H1 (cell line): Measurements from ENCODE around the gene CD52.

Source experiments
- EP300 ChIP-seq, 2 experiments: IDR thresholded peaks; 1 replicate in 1 of 2; 2 replicates in 1 of 2; pipeline ENCODE4 v1.6.1; 2011 to 2012; ENCODE audit warnings: low read depth in 2 of 2, low read length in 2 of 2, mild to moderate bottlenecking in 2 of 2, borderline replicate concordance in 1 of 2, inconsistent platforms in 1 of 2, moderate library complexity in 1 of 2
- HDAC6 ChIP-seq: IDR thresholded peaks from one replicate; pipeline ENCODE4 v1.7.1; 2012; ENCODE audit warnings: low read depth, mild to moderate bottlenecking, inconsistent platforms, low read length, moderate library complexity
- RXRA ChIP-seq: IDR thresholded peaks from 2 replicates; pipeline ENCODE4 v1.6.1; 2011; ENCODE audit warnings: low read depth, mild to moderate bottlenecking, low read length, moderate library complexity; ENCODE audit not compliant: insufficient read depth
- SAP30 ChIP-seq: fragments of 300-600 bp; sonication (generic); IDR thresholded peaks from 2 replicates; pipeline ENCODE4 v1.7.1; 2012; ENCODE audit warnings: low read length, moderate library complexity, mild to moderate bottlenecking, inconsistent platforms; ENCODE audit not compliant: insufficient read depth, insufficient replicate concordance
- SIN3A ChIP-seq, 2 experiments: IDR thresholded peaks in 1 of 2; conservative IDR thresholded peaks in 1 of 2; 2 replicates each; pipeline ENCODE4 v1.6.1; 2011 to 2012; ENCODE audit warnings: low read length in 2 of 2, improper control_type of control experiment in 1 of 2, low read depth in 1 of 2, mild to moderate bottlenecking in 1 of 2
- TF ChIP-seq, protein P1 (sequence below): IDR thresholded peaks from 2 replicates; pipeline ENCODE4 v1.6.1; 2012; ENCODE audit warnings: inconsistent platforms
- TF ChIP-seq, protein P2 (sequence below), 3 experiments: IDR thresholded peaks; 1 replicate in 2 of 3; 2 replicates in 1 of 3; pipeline versions ENCODE4 v1.5.1 to v1.6.1; 2011; ENCODE audit warnings: low read length in 3 of 3, mild to moderate bottlenecking in 3 of 3, inconsistent platforms in 2 of 3, low read depth in 1 of 3, moderate library complexity in 1 of 3; ENCODE audit not compliant: insufficient read depth in 1 of 3; ENCODE audit errors: control extremely low read depth in 1 of 3

DNA sequence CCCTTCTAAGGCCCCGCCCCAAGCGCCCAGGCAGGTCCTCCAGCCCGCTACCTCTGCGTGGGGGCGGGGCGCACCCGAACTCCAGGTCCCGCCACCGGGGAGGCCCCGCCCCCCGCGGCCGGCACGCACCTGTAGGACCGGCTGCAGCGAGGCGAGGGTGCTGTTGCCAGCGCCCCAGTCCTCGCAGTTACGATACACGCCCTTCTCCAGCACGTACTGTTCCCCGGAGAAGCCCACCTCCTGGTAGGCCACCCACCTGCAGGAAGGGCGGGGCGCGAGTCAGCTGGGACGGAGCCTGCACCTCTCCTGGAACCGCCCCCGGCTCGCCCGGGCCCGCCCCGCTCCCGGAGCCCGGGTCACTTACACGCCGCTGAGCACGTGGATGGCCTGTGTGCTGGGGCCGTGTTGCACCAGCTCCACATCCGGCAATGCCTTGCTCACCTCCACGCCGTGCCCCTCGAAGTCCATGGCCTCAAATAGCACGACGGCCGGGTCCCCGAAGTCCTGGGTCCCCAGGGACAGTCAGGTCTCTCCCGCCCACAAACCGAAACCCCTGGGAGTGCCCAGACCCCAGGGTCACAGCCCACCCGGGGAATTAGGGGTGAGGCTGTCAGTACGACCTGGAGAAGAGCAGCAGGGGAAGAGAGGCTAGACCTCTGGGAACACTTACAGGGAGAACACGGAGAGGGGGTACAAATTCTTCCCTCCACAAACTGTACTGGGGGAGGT is 18.9 kb downstream of the CD52 start:
- TF ChIP-seq SIN3A (conservative IDR thresholded peaks at IDR 0.05 in 1 of 2, IDR thresholded peaks at IDR 0.05 in 1 of 2; ENCODE audit: low read depth in 1 of 2, low read length in 2 of 2) = peak in 1 of 2 experiments; percentile 36; a peak in 1 of 4 replicates
- TF ChIP-seq RXRA = no peak
- TF ChIP-seq, protein P1, sequence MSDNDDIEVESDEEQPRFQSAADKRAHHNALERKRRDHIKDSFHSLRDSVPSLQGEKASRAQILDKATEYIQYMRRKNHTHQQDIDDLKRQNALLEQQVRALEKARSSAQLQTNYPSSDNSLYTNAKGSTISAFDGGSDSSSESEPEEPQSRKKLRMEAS = peak; percentile 99
- TF ChIP-seq HDAC6 = no peak
- TF ChIP-seq, protein P2, sequence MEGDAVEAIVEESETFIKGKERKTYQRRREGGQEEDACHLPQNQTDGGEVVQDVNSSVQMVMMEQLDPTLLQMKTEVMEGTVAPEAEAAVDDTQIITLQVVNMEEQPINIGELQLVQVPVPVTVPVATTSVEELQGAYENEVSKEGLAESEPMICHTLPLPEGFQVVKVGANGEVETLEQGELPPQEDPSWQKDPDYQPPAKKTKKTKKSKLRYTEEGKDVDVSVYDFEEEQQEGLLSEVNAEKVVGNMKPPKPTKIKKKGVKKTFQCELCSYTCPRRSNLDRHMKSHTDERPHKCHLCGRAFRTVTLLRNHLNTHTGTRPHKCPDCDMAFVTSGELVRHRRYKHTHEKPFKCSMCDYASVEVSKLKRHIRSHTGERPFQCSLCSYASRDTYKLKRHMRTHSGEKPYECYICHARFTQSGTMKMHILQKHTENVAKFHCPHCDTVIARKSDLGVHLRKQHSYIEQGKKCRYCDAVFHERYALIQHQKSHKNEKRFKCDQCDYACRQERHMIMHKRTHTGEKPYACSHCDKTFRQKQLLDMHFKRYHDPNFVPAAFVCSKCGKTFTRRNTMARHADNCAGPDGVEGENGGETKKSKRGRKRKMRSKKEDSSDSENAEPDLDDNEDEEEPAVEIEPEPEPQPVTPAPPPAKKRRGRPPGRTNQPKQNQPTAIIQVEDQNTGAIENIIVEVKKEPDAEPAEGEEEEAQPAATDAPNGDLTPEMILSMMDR (IDR thresholded peaks at IDR 0.05; ENCODE audit: control extremely low read depth in 1 of 3, insufficient read depth in 1 of 3, low read depth in 1 of 3, low read length in 3 of 3) = no peak
- no peak for TF ChIP-seq EP300 (IDR thresholded peaks at IDR 0.05; ENCODE audit: borderline replicate concordance in 1 of 2, low read depth in 2 of 2, low read length in 2 of 2)
- no peak for TF ChIP-seq SAP30
